Right atrium auricular region (tissue), 2 donors: ENCODE data around the gene RPS19BP1. TPM values are rescaled to one million over a fixed set of nuclear protein-coding genes. Genes with fewer than 3 reads are reported as not detected.

ENCODE experiments used
- DNase-seq: peaks from one replicate; pipeline ENCODE4 v3.0.0-alpha.2; 2019; ENCODE audit warnings: low spot score
- H3K27ac ChIP-seq, 2 donors: fragments of 200-600 bp; sonication (generic); 1 replicate in 1 of 2; 2 replicates in 1 of 2; pipeline ENCODE4 v1.5.1; 2016 to 2019
- H3K27me3 ChIP-seq, 2 donors: fragments of 200-600 bp; sonication (generic); one replicate each; pipeline versions ENCODE4 v1.5.1 to v1.6.0; 2017 to 2019
- H3K36me3 ChIP-seq: fragments of 200-600 bp; sonication (generic); one replicate; pipeline ENCODE4 v1.5.1; 2016
- H3K4me1 ChIP-seq, 2 donors: fragments of 200-600 bp; sonication (generic); one replicate each; pipeline versions ENCODE4 v1.5.1 to v1.6.0; 2017 to 2019
- H3K4me3 ChIP-seq, 2 donors: fragments of 200-600 bp; sonication (generic); 1 replicate in 1 of 2; 2 replicates in 1 of 2; pipeline ENCODE4 v1.5.1; 2017 to 2019; ENCODE audit warnings: mild to moderate bottlenecking in 1 of 2, moderate library complexity in 1 of 2
- H3K9me3 ChIP-seq, 2 donors: fragments of 200-600 bp; sonication (generic); one replicate each; pipeline ENCODE4 v1.5.1; 2019
- CTCF ChIP-seq, 2 donors: fragments of 200-600 bp; sonication (generic); IDR thresholded peaks; one replicate each; pipeline ENCODE4 v1.5.1; 2019; ENCODE audit warnings: antibody characterized with exemption in 2 of 2
- total RNA-seq, 2 donors: library from RNA; depleted of rRNA; stranded (reverse); fragments of >200 nt; gene quantifications; one replicate each; pipeline ENCODE4 v1.1.0, GENCODE V29; 2016

Gene RPS19BP1
- total RNA-seq, 2 donors from 2014 or later = 88.1 to 135 TPM

- no peaks in the 10 kb centered on the region for H3K9me3 ChIP-seq
- no peak overlapping the region for H3K27ac ChIP-seq
- no peaks in the 10 kb centered on the region for H3K36me3 ChIP-seq
- H3K4me1 ChIP-seq = peaks cover 0 to 8% of the 10 kb centered on the region in 2 donors
- no peak for TF ChIP-seq CTCF (IDR thresholded peaks at IDR 0.05)
- H3K27me3 ChIP-seq = no peaks in the 10 kb centered on the region
- no peak overlapping the region for H3K4me3 ChIP-seq
- DNase-seq = no peak
Measured at GRCh38 chr22:39480557-39480956, 52.0 kb downstream of the RPS19BP1 start.

GRCh38 chr22:39479254-39479653 is 53.3 kb downstream of the RPS19BP1 start:
- H3K4me1 ChIP-seq = peaks cover 0 to 12% of the 10 kb centered on the region in 2 donors
- DNase-seq = no peak
- H3K27ac ChIP-seq = no peak overlapping the region
- TF ChIP-seq CTCF (IDR thresholded peaks at IDR 0.05) = no peak
- H3K4me3 ChIP-seq = no peak overlapping the region
- H3K36me3 ChIP-seq = no peaks in the 10 kb centered on the region
- H3K27me3 ChIP-seq = no peaks in the 10 kb centered on the region
- H3K9me3 ChIP-seq = no peaks in the 10 kb centered on the region

Other genes with a start within 250 kb of the RPS19BP1 start
- gene RPL3, start 213.1 kb downstream of the RPS19BP1 start, total RNA-seq = 1,000 to 10,000 TPM in 1 of 2 donors, 100 to 1,000 TPM in 1; 440 to 1,190 TPM
- 10 to 100 TPM; 29.4 to 29.5 TPM for gene SYNGR1, start 182.8 kb downstream of the RPS19BP1 start, total RNA-seq
- 10 to 100 TPM; 13.0 to 13.7 TPM for gene TAB1, start 133.0 kb downstream of the RPS19BP1 start, total RNA-seq
- gene MGAT3, start 75.7 kb downstream of the RPS19BP1 start, total RNA-seq = 10 to 100 TPM in 1 of 2 donors, 1 to 10 TPM in 1; 2.9 to 11.3 TPM
- gene MIEF1, start 30.5 kb downstream of the RPS19BP1 start, total RNA-seq = 10 to 100 TPM; 14.4 to 22.1 TPM
- 100 to 1,000 TPM; 155 to 256 TPM for gene ATF4, start 12.2 kb downstream of the RPS19BP1 start, total RNA-seq
- gene CACNA1I, start 38.0 kb upstream of the RPS19BP1 start, total RNA-seq = under 1 TPM in 1 of 2 donors, not detected in 1; 0.08 TPM